ENCODE data around the gene SLC10A7.

DNA sequence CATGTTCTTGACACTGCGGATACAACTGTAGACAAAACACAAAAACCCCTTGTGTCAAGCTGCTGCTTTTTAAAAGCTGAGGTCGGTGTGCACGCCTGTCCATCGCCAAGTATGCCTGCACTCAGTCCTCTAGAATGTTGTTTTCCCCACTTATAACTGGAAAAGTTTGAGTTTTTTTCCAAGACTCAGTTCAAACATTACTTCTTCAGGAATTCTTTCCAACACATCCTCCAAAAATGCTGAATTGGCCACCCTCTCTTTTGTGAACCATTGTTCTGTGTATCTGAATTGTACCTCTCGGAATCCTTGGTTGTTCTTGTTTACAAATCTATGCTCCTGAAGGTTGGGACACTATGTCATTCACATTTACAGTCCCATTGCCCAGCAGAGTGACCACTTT is 212.8 kb downstream of the SLC10A7 start:
- TF ChIP-seq SIN3A (conservative IDR thresholded peaks at IDR 0.05 in 1 of 2, IDR thresholded peaks at IDR 0.05 in 1 of 2; ENCODE audit: low read depth in 1 of 2, low read length in 2 of 2) (no peak), KDM5A (IDR thresholded peaks at IDR 0.05; ENCODE audit: low read length) (no peak), SP1 (IDR thresholded peaks at IDR 0.05; ENCODE audit: low read depth, low read length) (no peak), CBX5 (IDR thresholded peaks at IDR 0.05; ENCODE audit: low read depth, low read length) (no peak), POLR2AphosphoS5 (IDR thresholded peaks at IDR 0.05; ENCODE audit: low read depth, low read length) (no peak), RAD21 (IDR thresholded peaks at IDR 0.05 in 1 of 2, conservative IDR thresholded peaks at IDR 0.05 in 1 of 2; ENCODE audit: low read depth in 2 of 2, low read length in 2 of 2) (no peak), TAF1 (IDR thresholded peaks at IDR 0.05; ENCODE audit: low read depth, low read length) (no peak), GTF2F1 (IDR thresholded peaks at IDR 0.05; ENCODE audit: borderline replicate concordance, low read depth, low read length) (no peak), RBBP5 (IDR thresholded peaks at IDR 0.05; ENCODE audit: borderline replicate concordance, low read depth, low read length) (no peak)
- TF ChIP-seq, protein P1, sequence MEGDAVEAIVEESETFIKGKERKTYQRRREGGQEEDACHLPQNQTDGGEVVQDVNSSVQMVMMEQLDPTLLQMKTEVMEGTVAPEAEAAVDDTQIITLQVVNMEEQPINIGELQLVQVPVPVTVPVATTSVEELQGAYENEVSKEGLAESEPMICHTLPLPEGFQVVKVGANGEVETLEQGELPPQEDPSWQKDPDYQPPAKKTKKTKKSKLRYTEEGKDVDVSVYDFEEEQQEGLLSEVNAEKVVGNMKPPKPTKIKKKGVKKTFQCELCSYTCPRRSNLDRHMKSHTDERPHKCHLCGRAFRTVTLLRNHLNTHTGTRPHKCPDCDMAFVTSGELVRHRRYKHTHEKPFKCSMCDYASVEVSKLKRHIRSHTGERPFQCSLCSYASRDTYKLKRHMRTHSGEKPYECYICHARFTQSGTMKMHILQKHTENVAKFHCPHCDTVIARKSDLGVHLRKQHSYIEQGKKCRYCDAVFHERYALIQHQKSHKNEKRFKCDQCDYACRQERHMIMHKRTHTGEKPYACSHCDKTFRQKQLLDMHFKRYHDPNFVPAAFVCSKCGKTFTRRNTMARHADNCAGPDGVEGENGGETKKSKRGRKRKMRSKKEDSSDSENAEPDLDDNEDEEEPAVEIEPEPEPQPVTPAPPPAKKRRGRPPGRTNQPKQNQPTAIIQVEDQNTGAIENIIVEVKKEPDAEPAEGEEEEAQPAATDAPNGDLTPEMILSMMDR (IDR thresholded peaks at IDR 0.05; ENCODE audit: control extremely low read depth in 1 of 3, insufficient read depth in 1 of 3, low read depth in 1 of 3, low read length in 3 of 3) = no peak
- TF ChIP-seq, protein P2, sequence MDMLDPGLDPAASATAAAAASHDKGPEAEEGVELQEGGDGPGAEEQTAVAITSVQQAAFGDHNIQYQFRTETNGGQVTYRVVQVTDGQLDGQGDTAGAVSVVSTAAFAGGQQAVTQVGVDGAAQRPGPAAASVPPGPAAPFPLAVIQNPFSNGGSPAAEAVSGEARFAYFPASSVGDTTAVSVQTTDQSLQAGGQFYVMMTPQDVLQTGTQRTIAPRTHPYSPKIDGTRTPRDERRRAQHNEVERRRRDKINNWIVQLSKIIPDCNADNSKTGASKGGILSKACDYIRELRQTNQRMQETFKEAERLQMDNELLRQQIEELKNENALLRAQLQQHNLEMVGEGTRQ (IDR thresholded peaks at IDR 0.05; ENCODE audit: low read length) = no peak
